ENCODE results near the gene PCDHA3.

DNA sequence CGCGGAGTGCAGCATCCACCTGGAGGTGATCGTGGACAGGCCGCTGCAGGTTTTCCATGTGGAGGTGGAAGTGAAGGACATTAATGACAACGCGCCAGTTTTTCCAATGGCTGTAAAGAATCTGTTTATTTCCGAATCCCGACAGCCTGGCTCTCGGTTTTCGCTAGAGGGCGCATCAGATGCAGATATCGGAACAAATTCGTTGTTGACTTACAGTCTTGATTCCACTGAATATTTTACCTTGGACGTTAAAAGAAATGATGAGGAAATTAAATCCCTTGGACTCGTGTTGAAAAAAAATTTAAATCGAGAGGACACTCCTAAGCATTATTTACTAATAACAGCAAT, 611 bp downstream of the PCDHA3 start:
- no peak for TF ChIP-seq CTCF (conservative IDR thresholded peaks at IDR 0.05)
- TF ChIP-seq EZH2 (IDR thresholded peaks at IDR 0.05; ENCODE audit: low read depth), result no peak
